Endothelial cell of hepatic sinusoid (primary cell): ENCODE results near the gene AKNAD1.

Experiments
- in situ Hi-C: cut with HindIII; loops from 2 replicates; pipeline ENCODE4 v1.10.0; 2017; ENCODE audit warnings: low sequenced_read_pairs

AKNAD1 gene

DNA sequence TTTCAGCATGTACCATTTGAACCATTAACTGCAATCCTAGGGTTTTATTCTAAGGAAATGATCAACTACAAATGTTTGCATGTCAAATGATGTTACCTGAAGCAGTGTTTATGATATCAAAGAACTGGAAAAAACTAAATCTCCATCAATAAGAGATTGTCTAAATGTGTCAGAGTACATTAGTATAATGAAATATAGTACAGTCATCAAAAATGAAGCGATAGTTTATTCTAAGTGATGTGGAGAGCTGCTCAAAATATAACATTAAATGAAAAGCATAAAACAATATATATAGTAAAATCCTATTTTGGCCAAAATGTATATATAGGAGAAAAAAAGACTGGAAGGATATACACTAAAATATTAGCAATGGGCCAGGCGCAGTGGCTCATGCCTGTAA, 24.0 kb downstream of the AKNAD1 start:
- in situ Hi-C loops, result no loop called here

GRCh38 chr1:108831225-108831624, 25.7 kb downstream of the AKNAD1 start:
- in situ Hi-C loops, result no loop called here

GRCh38 chr1:108830119-108831008, 26.5 kb downstream of the AKNAD1 start:
- in situ Hi-C loops, result no loop called here

DNA sequence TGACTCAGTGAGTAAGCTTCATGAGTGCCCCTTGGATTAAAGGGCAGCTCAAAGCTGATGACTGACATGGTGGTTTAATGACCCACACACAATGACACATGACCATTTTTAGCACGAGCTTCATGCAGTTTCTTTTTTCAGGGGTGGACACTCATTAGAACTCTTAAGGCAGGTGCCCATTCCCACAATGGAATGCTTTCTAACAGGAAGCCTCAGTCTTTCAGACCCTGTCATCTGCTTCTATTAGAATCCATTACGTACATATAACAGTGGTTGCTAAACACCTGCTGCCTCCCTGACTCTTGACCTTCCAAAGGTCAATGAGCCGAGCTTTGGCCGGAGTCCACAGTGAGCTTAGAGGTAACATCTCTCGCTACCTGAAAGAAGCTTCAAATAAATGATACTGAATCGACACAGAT, 27.4 kb downstream of the AKNAD1 start:
- in situ Hi-C loops, result loop anchor here (5.0 kb wide), 1 partner anchor 68 kb away; no protein-coding TSS in a partner anchor

DNA sequence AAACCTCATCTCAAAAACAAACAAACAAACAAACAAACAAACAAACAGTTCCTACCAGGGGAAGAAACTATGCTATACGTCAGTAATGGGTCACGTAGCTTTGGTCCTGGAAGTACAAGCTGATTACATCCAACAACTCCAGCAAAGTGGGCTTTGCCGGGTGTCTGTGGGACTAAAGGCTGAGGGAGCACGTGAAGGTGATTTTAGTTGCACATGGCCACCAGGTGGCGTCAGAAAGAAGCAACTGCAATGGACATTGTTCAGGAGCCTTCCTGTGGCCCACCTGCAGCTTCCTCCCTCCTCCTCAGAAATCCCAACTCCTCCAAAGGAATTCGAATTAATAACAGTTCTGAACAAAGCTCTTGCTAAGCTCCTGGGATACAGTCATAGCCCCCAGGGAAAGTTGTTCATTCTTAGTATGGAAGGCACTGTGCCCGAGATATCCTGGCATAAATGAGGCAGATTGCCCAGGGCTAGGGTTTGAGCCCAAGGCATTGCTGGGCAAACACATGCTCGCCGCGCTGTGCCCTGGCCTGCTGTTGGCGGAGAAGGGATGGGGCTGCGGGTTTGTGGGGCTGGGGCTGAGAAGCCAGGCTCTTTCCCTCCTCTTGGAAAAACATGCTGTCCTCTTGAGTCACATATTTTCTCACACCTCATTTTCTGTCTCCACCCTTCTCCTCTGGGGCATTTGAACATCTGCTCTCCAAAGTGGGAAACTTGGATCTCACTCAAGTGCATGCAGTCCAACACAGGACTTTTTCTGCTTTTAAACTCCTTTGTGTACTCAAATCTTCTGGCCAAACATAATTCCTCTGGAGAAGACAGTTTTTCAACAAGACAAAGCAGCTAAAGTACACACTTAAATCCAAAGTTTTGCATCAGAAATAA, 28.6 kb downstream of the AKNAD1 start:
- in situ Hi-C loops, result loop anchor here (5.0 kb wide), 1 partner anchor 69 kb away; no protein-coding TSS in a partner anchor

- in situ Hi-C loops, result loop anchor here (5.0 kb wide), 1 partner anchor 71 kb away; no protein-coding TSS in a partner anchor
Observed at GRCh38 chr1:108826081-108826635, 30.7 kb downstream of the AKNAD1 start.

DNA sequence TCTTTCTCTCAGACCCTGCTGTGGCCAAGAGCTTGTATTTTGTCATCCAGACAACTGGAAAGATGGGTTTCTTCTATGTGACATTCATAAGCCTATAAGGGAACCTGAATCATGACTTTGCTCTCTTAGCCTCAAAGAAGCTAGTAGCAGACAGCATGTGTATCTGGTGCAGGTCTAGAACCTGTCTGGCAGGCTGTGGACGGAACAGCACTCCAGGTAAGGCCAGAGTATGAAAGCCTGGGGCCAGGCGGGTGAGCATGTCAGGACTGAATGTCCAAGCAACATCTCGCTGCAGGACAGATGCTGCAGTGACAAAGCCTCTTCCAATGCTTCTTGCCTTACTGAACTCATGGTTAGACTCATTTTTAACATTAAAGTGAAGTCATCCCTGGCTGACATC, 32.8 kb downstream of the AKNAD1 start:
- in situ Hi-C loops, result no loop called here

- in situ Hi-C loops, result no loop called here
Observed at GRCh38 chr1:108823632-108824031, 33.3 kb downstream of the AKNAD1 start.

DNA sequence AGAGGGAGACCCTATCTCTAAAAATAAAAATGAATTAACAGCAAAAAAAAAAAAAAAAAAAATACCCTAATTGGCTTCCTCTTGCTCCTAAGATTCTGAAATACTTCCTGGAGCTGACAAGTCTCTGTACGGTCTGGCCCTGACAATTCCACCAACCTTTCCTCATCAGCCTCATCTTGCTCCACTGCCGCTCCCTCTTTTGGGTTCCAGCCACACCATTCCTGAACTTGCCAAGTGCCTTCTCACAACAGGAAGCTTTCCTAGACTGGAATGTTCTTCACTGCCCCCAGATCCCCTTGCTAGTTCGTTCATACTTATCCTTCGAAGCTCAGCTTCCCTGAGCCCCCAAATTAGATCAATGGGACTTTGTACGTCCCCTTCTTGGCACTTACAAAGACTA, 37.0 kb downstream of the AKNAD1 start:
- in situ Hi-C loops, result no loop called here

GRCh38 chr1:108817811-108818210, 39.1 kb downstream of the AKNAD1 start:
- in situ Hi-C loops, result no loop called here

- in situ Hi-C loops, result no loop called here
Observed at GRCh38 chr1:108817016-108817415, 39.9 kb downstream of the AKNAD1 start.

- in situ Hi-C loops, result no loop called here
Observed at GRCh38 chr1:108816049-108816893, 40.6 kb downstream of the AKNAD1 start.

DNA sequence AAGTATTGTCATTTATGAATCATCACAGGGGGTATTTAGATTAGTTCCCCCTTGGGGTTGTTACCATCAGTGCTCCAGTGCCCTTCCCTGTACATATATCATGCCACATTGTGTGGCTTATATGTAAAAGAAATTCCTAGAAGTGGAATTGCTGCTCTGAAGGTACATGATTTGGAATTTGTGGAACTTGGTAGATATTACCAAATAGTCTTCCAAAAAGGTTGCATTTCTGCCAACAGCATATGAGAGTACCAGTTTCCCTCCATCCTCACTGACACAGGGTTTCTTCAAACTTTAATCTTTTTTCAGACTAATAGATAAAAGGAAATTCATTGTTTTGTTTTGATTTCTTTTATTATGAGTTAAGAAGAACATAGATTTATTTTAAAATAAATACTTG, 41.3 kb downstream of the AKNAD1 start:
- in situ Hi-C loops, result no loop called here

DNA sequence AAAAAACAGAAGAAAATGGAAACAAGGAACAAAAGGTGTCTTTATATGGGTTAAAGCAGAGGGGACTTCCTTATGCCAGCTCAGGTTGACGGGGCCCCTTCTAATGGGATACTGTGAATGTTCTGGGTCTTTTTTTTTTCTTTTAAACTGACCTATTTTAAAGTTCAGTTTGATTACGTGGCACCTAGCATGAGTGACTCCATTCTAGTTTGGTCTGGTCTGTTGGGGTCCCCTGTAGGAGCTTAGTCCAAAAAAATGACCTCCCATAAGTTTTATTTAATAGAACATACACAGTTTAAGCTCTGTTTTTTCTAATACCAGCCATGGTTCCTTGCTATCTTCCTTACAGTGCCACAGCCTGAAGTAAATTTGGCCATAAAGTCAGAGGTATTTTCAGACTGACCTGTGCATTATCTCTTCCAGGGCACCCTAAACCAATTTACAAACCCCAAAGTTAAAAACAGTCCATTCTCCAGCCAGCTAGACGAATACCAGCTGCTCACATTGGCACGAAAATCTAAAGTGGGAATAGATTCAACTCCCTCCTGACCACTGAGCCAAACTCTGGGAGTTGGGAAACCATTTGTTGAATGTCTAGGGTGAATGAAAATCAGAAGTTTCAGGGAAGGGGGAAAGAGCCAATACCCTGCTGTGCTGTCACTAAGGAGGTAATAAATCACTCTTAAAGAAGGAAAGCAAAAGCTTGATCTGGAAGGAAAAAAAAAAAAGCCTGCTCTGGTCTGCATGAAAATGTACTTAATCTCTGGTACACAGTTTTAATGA, 42.4 kb downstream of the AKNAD1 start:
- in situ Hi-C loops, result no loop called here

GRCh38 chr1:108813326-108813725, 43.6 kb downstream of the AKNAD1 start:
- in situ Hi-C loops, result no loop called here

- in situ Hi-C loops, result no loop called here
Observed at GRCh38 chr1:108811611-108812010, 45.3 kb downstream of the AKNAD1 start.

- in situ Hi-C loops, result no loop called here
Observed at GRCh38 chr1:108808438-108808837, 48.5 kb downstream of the AKNAD1 start.

DNA sequence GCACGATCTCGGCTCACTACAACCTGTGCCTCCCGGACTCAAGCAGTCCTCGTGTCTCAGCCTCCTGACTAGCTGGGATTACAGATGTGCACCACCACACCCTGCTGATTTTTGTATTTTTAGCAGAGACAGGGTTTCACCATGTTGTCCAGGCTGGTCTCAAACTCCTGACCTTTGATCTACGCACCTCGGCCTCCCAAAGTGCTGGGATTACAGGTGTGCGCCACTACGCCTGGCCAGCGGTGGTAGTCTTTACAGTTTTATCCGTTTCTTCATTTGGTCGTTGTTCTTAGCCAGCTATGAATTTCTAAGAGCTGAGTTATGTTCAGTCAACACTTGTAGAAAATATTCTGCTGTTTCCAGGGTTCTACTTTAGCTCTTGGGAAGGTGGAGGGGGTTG, 53.3 kb downstream of the AKNAD1 start:
- in situ Hi-C loops, result no loop called here

- in situ Hi-C loops, result no loop called here
Observed at GRCh38 chr1:108801101-108801500, 55.8 kb downstream of the AKNAD1 start.

DNA sequence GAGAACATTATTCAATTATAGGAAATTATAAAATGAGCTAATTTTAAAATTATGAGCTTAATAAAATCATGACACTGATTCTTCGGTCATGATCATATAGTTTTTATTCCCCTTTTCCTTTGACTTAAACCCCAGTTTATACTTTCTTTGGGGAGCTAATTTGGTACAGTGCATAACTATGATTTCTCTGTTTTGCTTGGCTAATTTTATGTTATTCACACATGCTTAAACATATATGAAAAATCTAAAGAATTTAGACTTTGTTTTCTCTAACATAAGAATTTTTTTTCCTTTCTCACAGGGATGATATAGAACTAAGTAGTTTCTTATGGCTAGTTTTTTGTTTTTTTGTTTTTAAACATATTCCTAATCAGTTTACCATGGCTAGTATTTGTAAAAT, 57.9 kb downstream of the AKNAD1 start:
- in situ Hi-C loops, result no loop called here
